T-helper 17 cell (primary cell): ENCODE data around the gene EPB41L4B. TPM values are rescaled to one million over a fixed set of nuclear protein-coding genes. Genes with fewer than 3 reads are reported as not detected.

Source experiments
- ATAC-seq: fragments of 150-1000 bp; cut with Tn5 transposase; 2 replicates; pipeline ENCODE4 v1.10.0; 2021; ENCODE audit warnings: mild to moderate bottlenecking, moderate library complexity
- DNase-seq, 3 donors: peaks; one replicate each; pipeline versions ENCODE4 v3.0.0 to v3.0.0-alpha.2; 2020 to 2021
- H3K9me3 ChIP-seq: one replicate; pipeline ENCODE4 v1.7.0; 2013; ENCODE audit warnings: low read length, mild to moderate bottlenecking; ENCODE audit not compliant: control insufficient read depth, poor library complexity, severe bottlenecking
- H3K27ac Mint-ChIP-seq: one replicate; pipeline ENCODE4 v1.8.0; 2022; ENCODE audit warnings: mild to moderate bottlenecking, moderate library complexity, mixed read lengths
- H3K27me3 Mint-ChIP-seq: one replicate; pipeline ENCODE4 v1.8.0; 2022; ENCODE audit warnings: mixed read lengths
- H3K36me3 Mint-ChIP-seq: one replicate; pipeline ENCODE4 v1.8.0; 2022; ENCODE audit warnings: low read depth, mixed read lengths
- H3K4me1 Mint-ChIP-seq: one replicate; pipeline ENCODE4 v1.8.0; 2022; ENCODE audit warnings: mild to moderate bottlenecking, mixed read lengths
- H3K4me3 Mint-ChIP-seq: one replicate; pipeline ENCODE4 v1.8.0; 2022; ENCODE audit warnings: mild to moderate bottlenecking, moderate library complexity, mixed read lengths
- total RNA-seq, 4 donors: library from RNA in 2 of 4; stranded (reverse) in 2 of 4; gene quantifications; one replicate each; pipeline ENCODE4 v1.2.3 and lab custom pipeline; 2022 to 2026

EPB41L4B gene
- total RNA-seq, 2 donors from 2014 or later, result not detected

- H3K4me3 Mint-ChIP-seq, result no peak overlapping the region
- H3K9me3 ChIP-seq, result no peaks in the 10 kb centered on the region
- H3K36me3 Mint-ChIP-seq, result no peaks in the 10 kb centered on the region
- ATAC-seq, result no peak
- H3K27me3 Mint-ChIP-seq, result peaks cover 50% of the 10 kb centered on the region
- no peaks in the 10 kb centered on the region for H3K4me1 Mint-ChIP-seq
- no peak for DNase-seq
- H3K27ac Mint-ChIP-seq, result no peak overlapping the region
Measured at GRCh38 chr9:109250771-109251079, 70.1 kb downstream of the EPB41L4B start.

DNA sequence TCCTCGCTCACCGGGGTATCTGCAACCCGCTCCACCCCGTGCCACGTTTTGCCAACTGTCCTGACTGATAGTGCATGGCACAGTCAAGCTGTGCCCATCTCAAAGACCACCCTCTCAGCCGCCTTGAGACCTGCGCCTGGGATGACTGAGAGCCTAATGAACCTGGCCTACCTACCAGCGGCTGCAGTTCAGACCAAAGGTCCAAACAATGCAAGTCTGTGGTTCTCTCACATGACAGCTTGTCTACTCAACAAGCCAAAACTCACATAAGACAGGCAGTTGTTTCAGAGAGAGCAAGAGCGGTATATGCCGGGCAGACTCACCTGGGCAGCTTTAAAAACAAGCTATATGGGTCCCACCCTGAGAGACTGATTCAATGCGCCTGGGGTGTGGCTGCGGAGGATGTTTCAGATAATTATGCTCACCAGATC, 70.5 kb downstream of the EPB41L4B start:
- ATAC-seq (no peak), DNase-seq (no peak)
- H3K9me3 ChIP-seq, result no peaks in the 10 kb centered on the region
- Mint-ChIP-seq H3K4me1 (no peaks in the 10 kb centered on the region), H3K27me3 (peaks cover 50% of the 10 kb centered on the region), H3K27ac (no peak overlapping the region), H3K4me3 (no peak overlapping the region), H3K36me3 (no peaks in the 10 kb centered on the region)

GRCh38 chr9:109249615-109250014, 71.2 kb downstream of the EPB41L4B start:
- DNase-seq, result no peak
- no peak for ATAC-seq

DNA sequence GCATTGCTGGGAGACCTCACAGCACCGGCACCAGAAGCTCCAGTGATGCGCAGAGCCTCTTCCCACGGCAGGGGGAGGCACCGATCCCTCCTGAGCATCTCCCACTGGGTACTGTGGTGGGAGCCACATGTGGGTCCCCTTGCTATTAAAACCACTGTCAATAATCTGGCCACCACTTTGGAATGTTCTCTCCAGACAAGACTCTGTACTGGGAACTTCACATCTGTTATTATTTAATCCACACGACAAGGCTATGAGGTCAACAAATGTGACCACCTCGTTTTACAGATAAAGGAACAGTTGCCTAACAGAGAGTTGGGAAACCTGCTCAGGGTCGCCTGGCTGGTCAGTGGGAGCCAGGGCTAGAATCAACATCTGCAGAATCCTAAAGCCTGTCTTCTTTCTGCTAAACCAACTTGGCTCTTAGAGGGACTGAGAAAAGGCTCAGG, 72.7 kb downstream of the EPB41L4B start:
- Mint-ChIP-seq H3K27me3 (peaks cover 69% of the 10 kb centered on the region), H3K4me3 (no peak overlapping the region), H3K36me3 (no peaks in the 10 kb centered on the region), H3K27ac (no peak overlapping the region), H3K4me1 (peaks cover 4% of the 10 kb centered on the region)
- H3K9me3 ChIP-seq, result no peaks in the 10 kb centered on the region
- DNase-seq (no peak), ATAC-seq (no peak)

More at GRCh38 chr9:109249615-109250014, 71.2 kb downstream of the EPB41L4B start:
- peaks cover 55% of the 10 kb centered on the region for H3K27me3 Mint-ChIP-seq
- H3K36me3 Mint-ChIP-seq, result no peaks in the 10 kb centered on the region
- no peak overlapping the region for H3K27ac Mint-ChIP-seq
- H3K9me3 ChIP-seq, result no peaks in the 10 kb centered on the region
- H3K4me3 Mint-ChIP-seq, result no peak overlapping the region
- H3K4me1 Mint-ChIP-seq, result no peaks in the 10 kb centered on the region

- ATAC-seq (no peak), DNase-seq (no peak)
- peaks cover 4% of the 10 kb centered on the region for H3K4me1 Mint-ChIP-seq
- H3K4me3 Mint-ChIP-seq, result no peak overlapping the region
- peaks cover 68% of the 10 kb centered on the region for H3K27me3 Mint-ChIP-seq
- H3K27ac Mint-ChIP-seq, result no peak overlapping the region
- no peaks in the 10 kb centered on the region for H3K9me3 ChIP-seq
- H3K36me3 Mint-ChIP-seq, result no peaks in the 10 kb centered on the region
Measured at GRCh38 chr9:109247228-109247627, 73.6 kb downstream of the EPB41L4B start.

DNA sequence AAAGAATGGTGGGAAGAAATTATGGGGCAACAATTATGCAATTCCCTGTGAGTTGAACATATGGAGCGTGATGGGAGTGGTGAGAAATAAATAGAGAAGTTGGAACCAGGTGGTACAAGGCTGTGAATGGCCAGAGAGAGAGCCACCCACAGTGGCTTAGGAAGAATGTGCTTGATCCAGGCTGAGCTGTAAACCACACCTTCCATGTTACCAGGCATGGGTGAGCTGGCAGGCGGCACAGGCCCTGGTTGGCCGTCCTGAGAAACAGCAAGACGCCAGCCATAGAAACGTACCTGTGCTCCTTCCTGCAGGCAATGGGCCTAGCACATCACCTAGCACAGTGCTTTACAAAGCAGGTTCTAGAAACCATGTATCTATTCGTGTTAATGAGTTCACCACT, 74.3 kb downstream of the EPB41L4B start:
- peaks cover 65% of the 10 kb centered on the region for H3K27me3 Mint-ChIP-seq
- H3K36me3 Mint-ChIP-seq, result no peaks in the 10 kb centered on the region
- no peak overlapping the region for H3K4me3 Mint-ChIP-seq
- peaks cover 4% of the 10 kb centered on the region for H3K4me1 Mint-ChIP-seq
- no peaks in the 10 kb centered on the region for H3K9me3 ChIP-seq
- DNase-seq, result no peak
- H3K27ac Mint-ChIP-seq, result no peak overlapping the region
- no peak for ATAC-seq

DNA sequence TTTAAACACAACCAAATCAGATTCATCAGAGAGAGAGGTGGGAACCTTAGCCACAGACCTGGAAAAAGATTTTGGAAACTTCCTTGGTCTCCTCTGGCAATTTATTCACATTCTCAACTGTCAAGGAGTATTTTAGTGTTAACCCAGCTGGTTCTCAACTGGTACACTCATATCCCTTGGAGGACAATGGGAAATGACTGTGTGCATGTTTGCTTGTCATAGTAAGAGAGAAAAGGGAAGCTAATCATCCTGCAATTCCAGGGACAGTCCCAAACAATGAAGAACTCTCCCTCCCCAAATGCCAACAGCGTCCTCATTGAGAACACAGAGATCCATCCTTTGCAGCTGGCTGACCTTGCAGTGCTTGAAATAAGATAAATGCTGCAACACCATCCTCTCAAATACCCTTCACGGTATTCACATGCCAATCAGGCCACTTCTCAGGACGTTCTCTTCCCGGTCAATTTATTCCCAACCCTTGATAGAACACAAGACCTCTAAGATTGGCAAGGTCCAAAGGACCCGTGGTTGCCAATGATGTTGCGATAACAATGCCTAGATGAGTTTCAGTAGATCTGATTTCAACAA, 75.5 kb downstream of the EPB41L4B start:
- peaks cover 63% of the 10 kb centered on the region for H3K27me3 Mint-ChIP-seq
- H3K36me3 Mint-ChIP-seq, result no peaks in the 10 kb centered on the region
- no peaks in the 10 kb centered on the region for H3K9me3 ChIP-seq
- DNase-seq (no peak), ATAC-seq (no peak)
- H3K4me1 Mint-ChIP-seq, result peaks cover 4% of the 10 kb centered on the region
- H3K4me3 Mint-ChIP-seq, result no peak overlapping the region
- H3K27ac Mint-ChIP-seq, result no peak overlapping the region

- H3K9me3 ChIP-seq, result no peaks in the 10 kb centered on the region
- peak; percentile 23 to 46 (median 38) for DNase-seq
- Mint-ChIP-seq H3K36me3 (no peaks in the 10 kb centered on the region), H3K4me1 (peaks cover 4% of the 10 kb centered on the region), H3K27me3 (peaks cover 55% of the 10 kb centered on the region), H3K4me3 (no peak overlapping the region), H3K27ac (peak overlapping the region; percentile 56)
- ATAC-seq, result peak; percentile 79
Measured at GRCh38 chr9:109244179-109245132, 76.4 kb downstream of the EPB41L4B start.

- peaks cover 4% of the 10 kb centered on the region for H3K4me1 Mint-ChIP-seq
- no peak for DNase-seq
- peaks cover 60% of the 10 kb centered on the region for H3K27me3 Mint-ChIP-seq
- no peak for ATAC-seq
- H3K9me3 ChIP-seq, result no peaks in the 10 kb centered on the region
- no peak overlapping the region for H3K4me3 Mint-ChIP-seq
- no peak overlapping the region for H3K27ac Mint-ChIP-seq
- no peaks in the 10 kb centered on the region for H3K36me3 Mint-ChIP-seq
Measured at GRCh38 chr9:109242741-109243140, 78.1 kb downstream of the EPB41L4B start.

DNA sequence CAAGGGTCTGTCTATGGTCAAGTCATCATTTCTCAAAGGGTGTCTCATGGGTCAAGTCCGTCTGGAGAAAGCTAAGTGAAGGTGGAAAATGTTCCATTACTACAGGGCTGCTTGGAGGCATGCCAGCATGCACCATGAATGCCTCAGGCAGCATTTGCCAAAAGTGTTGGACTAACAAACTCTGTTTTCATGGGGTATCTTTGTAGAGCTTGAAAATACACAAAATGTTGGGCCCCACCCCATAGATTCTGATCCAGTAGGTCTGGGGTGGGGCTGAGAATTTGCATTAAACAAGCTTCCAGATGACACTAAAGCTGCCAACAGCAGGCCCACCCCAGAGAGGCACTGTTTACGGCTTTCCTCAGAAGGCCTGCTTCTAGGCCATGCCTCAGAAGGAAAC, 78.8 kb downstream of the EPB41L4B start:
- no peak overlapping the region for H3K4me3 Mint-ChIP-seq
- peaks cover 68% of the 10 kb centered on the region for H3K27me3 Mint-ChIP-seq
- H3K4me1 Mint-ChIP-seq, result peaks cover 4% of the 10 kb centered on the region
- H3K27ac Mint-ChIP-seq, result no peak overlapping the region
- H3K9me3 ChIP-seq, result no peaks in the 10 kb centered on the region
- H3K36me3 Mint-ChIP-seq, result no peaks in the 10 kb centered on the region
- ATAC-seq, result no peak
- DNase-seq, result no peak

DNA sequence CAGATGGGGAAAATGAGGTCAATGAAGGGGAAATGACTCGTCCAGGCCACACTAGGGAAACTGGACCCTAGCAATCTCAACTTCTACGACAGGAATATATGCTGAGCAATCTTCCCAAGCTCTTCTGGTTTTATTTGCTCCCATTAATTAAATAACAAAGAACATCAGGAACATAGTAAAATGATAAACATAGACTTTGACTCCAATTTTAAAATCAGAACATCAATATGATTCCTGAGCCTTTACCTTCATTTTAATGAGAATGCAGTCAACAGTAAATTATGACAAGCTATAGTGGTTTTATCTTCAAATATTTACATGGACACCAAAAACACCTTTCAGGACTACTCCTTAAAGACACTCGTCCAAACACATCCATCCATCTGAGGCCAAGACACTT, 79.7 kb downstream of the EPB41L4B start:
- peaks cover 4% of the 10 kb centered on the region for H3K4me1 Mint-ChIP-seq
- ATAC-seq (no peak), DNase-seq (no peak)
- H3K36me3 Mint-ChIP-seq, result no peaks in the 10 kb centered on the region
- no peak overlapping the region for H3K4me3 Mint-ChIP-seq
- H3K27ac Mint-ChIP-seq, result no peak overlapping the region
- H3K9me3 ChIP-seq, result no peaks in the 10 kb centered on the region
- H3K27me3 Mint-ChIP-seq, result peaks cover 69% of the 10 kb centered on the region

DNA sequence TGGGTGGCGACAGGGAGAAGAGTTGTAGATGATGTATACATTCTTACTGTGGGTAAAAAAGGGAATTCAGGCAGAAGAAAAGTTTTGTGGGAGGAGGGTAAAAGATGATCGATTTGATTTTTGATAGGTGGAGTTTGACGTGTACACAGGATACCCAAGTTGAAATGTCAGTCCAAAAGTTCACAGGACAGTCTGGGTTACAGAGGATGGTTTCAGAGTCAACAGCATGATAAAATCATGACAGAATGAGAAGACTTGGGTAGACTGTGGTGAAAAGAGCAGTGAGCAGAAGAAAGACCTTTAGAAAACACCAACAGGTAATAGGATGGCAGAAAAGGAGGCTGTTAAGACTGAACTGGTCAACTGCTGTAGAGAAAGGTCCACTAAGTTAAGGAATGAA, 81.6 kb downstream of the EPB41L4B start:
- no peaks in the 10 kb centered on the region for H3K9me3 ChIP-seq
- no peak overlapping the region for H3K4me3 Mint-ChIP-seq
- DNase-seq (no peak), ATAC-seq (no peak)
- H3K4me1 Mint-ChIP-seq, result peaks cover 2% of the 10 kb centered on the region
- no peaks in the 10 kb centered on the region for H3K36me3 Mint-ChIP-seq
- no peak overlapping the region for H3K27ac Mint-ChIP-seq
- peaks cover 62% of the 10 kb centered on the region for H3K27me3 Mint-ChIP-seq

GRCh38 chr9:109238655-109239054, 82.2 kb downstream of the EPB41L4B start:
- H3K27me3 Mint-ChIP-seq, result peaks cover 61% of the 10 kb centered on the region
- H3K27ac Mint-ChIP-seq, result no peak overlapping the region
- H3K4me3 Mint-ChIP-seq, result no peak overlapping the region
- ATAC-seq (no peak), DNase-seq (no peak)
- no peaks in the 10 kb centered on the region for H3K9me3 ChIP-seq
- no peaks in the 10 kb centered on the region for H3K36me3 Mint-ChIP-seq
- H3K4me1 Mint-ChIP-seq, result no peaks in the 10 kb centered on the region
